Memory B cell (primary cell): ENCODE results near the gene LYPD5.

Source experiments
- ATAC-seq: fragments of 150-1000 bp; cut with Tn5 transposase; 2 replicates; pipeline ENCODE4 v1.10.0; 2021; ENCODE audit warnings: low read depth, mild to moderate bottlenecking, moderate library complexity
- DNase-seq, 2 donors: peaks; one replicate each; pipeline ENCODE4 v3.0.0; 2022; ENCODE audit warnings: low spot score in 2 of 2
- H3K27ac Mint-ChIP-seq: one replicate; pipeline ENCODE4 v1.8.0; 2022; ENCODE audit warnings: mild to moderate bottlenecking, moderate library complexity, mixed read lengths
- H3K27me3 Mint-ChIP-seq: one replicate; pipeline ENCODE4 v1.8.0; 2022; ENCODE audit warnings: mixed read lengths
- H3K36me3 Mint-ChIP-seq: one replicate; pipeline ENCODE4 v1.8.0; 2022; ENCODE audit warnings: mild to moderate bottlenecking, mixed read lengths
- H3K4me1 Mint-ChIP-seq: one replicate; pipeline ENCODE4 v1.8.0; 2022; ENCODE audit warnings: mixed read lengths
- H3K4me3 Mint-ChIP-seq: one replicate; pipeline ENCODE4 v1.8.0; 2022; ENCODE audit warnings: mild to moderate bottlenecking, moderate library complexity, mixed read lengths
- H3K9me3 Mint-ChIP-seq: one replicate; pipeline ENCODE4 v1.8.0; 2022; ENCODE audit warnings: mixed read lengths

LYPD5 gene

GRCh38 chr19:43747557-43748204, 54.6 kb downstream of the LYPD5 start:
- DNase-seq (no peak), ATAC-seq (peak; percentile 72)
- peaks cover 38% of the 10 kb centered on the region for H3K36me3 Mint-ChIP-seq
- H3K27ac Mint-ChIP-seq: peak overlapping the region; percentile 88
- no peaks in the 10 kb centered on the region for H3K27me3 Mint-ChIP-seq
- H3K4me1 Mint-ChIP-seq: peaks cover 34% of the 10 kb centered on the region
- H3K4me3 Mint-ChIP-seq: peak overlapping the region; percentile 69
- H3K9me3 Mint-ChIP-seq: no peaks in the 10 kb centered on the region
